GM10266 (cell line): ENCODE data around the gene TAGLN2.

ENCODE experiments used
- DNase-seq: peaks from one replicate; pipeline ENCODE4 v3.0.0; 2012; ENCODE audit errors: extremely low spot score
- CTCF ChIP-seq: IDR thresholded peaks from 2 replicates; pipeline ENCODE4 v1.5.1; 2012; ENCODE audit warnings: mild to moderate bottlenecking, low read depth; ENCODE audit not compliant: control insufficient read depth, insufficient read depth; ENCODE audit errors: missing control alignments

The TAGLN2 gene

GRCh38 chr1:159924791-159925718, at the start of gene TAGLN2:
Gene TAGLN2, minus strand, starts transcription at chr1:159925507. Its CDS starts 4,998 bp downstream, at chr1:159920509.
- no peak for TF ChIP-seq CTCF
- peak; percentile 94 for DNase-seq

DNA sequence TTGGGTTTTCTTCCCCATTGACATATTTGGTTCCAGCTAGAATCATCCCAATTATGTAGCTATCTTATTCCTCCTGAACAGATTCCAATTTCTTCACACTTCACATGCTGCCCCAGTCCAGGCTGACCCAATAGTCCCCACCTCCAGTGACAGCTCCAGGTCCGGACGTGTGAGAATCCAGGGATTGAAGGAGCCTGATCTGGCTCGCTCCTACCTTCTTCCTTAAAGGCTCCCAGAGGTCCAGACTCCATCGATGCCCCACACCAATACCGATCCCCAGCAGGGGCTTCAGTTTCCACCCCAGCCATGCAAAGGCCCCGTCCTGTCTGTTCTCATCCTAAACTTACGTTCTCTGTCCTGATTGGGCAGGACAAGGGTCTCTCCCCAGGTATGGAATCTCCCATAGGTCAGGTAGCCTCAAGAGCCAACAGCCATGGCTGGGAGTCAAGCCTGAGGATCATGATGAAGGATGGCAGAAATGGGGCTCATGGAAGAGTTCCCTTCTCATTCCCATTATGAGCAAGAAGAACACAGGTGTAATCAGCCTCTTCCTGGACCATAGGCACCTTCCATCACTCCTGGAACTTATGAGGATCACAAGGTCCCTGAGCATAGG, 49.2 kb upstream of the TAGLN2 start:
- DNase-seq = no peak
- no peak for TF ChIP-seq CTCF

GRCh38 chr1:159973350-159973940, 48.1 kb upstream of the TAGLN2 start:
- TF ChIP-seq CTCF = no peak
- no peak for DNase-seq

GRCh38 chr1:159972443-159973205, 47.3 kb upstream of the TAGLN2 start:
- DNase-seq = no peak
- TF ChIP-seq CTCF = no peak

- TF ChIP-seq CTCF = no peak
- no peak for DNase-seq
These were observed 45.6 kb upstream of the TAGLN2 start for GRCh38 chr1:159970932-159971342.

DNA sequence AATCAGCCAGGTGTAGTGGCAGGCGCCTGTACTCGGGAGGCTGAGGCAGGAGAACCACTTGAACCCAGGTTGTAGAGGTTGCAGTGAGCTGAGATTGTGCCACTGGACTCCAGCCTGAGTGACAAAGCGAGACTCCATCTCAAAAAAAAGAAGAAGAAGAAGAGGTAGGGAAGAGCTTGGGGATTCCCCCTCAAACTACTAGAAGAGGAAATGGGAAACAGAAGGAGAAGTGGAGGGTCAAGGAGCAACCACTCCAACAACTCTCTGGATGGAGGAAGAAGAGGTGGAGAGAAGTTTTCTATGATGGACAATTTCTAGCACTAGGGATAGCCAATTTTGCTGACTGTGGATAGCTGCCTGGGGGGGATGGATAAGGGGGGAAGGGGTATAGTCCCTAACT, 43.6 kb upstream of the TAGLN2 start:
- no peak for TF ChIP-seq CTCF

More for the DNA sequence above, 43.6 kb upstream of the TAGLN2 start:
- DNase-seq = no peak
